Cardiac fibroblast (primary cell): ENCODE data around the gene EPB41L2.

ENCODE experiments used
- DNase-seq, 2 donors: peaks; one replicate each; pipeline versions ENCODE4 v3.0.0 to v3.0.0-alpha.2; 2010; ENCODE audit warnings: low read depth in 2 of 2
- H3K4me3 ChIP-seq, 2 donors: replicated peaks in 1 of 2; 1 replicate in 1 of 2; 2 replicates in 1 of 2; pipeline ENCODE4 v1.5.1; 2011; ENCODE audit warnings: low read depth in 2 of 2, low read length in 2 of 2, mild to moderate bottlenecking in 2 of 2, moderate library complexity in 1 of 2
- TF ChIP-seq, protein P1 (sequence below): IDR thresholded peaks from one replicate; pipeline ENCODE4 v1.5.1; 2011; ENCODE audit warnings: low read depth, mild to moderate bottlenecking, low read length, inconsistent platforms

Gene EPB41L2

DNA sequence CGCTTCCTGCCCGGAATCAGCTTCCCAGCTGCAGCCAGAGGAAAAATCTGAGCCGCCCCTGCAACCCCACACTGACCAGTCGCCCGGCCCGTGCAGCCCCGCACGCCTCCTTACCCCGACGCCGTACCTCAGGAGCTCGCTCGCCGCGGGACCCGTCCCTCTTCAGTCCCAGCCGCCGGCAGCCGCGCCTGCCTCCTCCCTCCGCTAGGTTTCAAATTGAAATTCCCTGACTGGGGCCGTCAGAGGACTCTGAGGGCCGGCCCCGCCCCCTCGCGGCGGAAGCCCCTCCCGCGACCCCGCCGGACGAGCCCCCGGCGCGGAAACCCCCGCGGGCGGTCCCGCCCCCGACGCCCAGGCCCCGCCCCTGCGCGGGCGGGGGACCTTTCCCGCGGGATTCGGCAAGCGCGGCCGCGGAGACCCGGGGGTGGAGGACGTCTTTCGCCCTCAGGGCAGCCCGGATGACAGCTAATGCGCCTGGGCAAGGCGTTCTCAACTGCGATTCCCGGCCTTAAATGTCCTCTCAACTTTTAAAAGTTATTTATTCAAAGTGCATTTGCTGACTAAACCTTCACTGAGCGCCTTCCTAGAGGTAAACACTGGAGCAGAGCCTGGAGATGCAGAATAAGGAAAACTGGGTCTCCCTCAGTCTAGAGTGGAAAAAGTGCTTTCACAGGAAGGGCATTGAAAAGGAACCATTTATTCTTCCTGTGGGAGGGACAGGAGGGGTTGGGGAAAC lies at the start of gene EPB41L2:
Gene EPB41L2, minus strand, starts transcription at position 218 of the 736 bp plus-strand sequence. CDS start 106,760 bp downstream, outside the sequence.
- TF ChIP-seq, protein P1, sequence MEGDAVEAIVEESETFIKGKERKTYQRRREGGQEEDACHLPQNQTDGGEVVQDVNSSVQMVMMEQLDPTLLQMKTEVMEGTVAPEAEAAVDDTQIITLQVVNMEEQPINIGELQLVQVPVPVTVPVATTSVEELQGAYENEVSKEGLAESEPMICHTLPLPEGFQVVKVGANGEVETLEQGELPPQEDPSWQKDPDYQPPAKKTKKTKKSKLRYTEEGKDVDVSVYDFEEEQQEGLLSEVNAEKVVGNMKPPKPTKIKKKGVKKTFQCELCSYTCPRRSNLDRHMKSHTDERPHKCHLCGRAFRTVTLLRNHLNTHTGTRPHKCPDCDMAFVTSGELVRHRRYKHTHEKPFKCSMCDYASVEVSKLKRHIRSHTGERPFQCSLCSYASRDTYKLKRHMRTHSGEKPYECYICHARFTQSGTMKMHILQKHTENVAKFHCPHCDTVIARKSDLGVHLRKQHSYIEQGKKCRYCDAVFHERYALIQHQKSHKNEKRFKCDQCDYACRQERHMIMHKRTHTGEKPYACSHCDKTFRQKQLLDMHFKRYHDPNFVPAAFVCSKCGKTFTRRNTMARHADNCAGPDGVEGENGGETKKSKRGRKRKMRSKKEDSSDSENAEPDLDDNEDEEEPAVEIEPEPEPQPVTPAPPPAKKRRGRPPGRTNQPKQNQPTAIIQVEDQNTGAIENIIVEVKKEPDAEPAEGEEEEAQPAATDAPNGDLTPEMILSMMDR, result peak; percentile 23
- peak within 1 kb of the TSS; percentile 85 for H3K4me3 ChIP-seq
- DNase-seq, result peak; percentile 89 to 94

DNA sequence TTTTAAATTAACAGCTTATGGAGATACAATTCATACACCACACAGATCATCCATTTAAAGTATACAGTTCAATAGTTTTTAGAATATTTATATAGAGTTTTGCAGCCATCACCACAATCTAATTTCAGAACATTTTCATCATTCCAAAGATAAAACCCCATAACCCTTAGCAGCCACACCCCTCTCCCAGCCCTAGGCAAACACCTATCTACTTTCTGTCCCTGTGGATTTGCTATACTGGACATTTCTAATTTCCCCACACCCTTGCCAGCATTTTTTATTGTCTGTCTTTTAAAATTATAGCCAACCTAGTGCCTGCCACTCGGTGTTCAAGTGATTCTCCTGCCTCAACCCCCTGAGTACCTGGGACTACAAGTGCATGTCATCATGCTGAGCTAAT lies 49.2 kb upstream of the EPB41L2 start:
- DNase-seq, result no peak
- no peak overlapping the region for H3K4me3 ChIP-seq
- TF ChIP-seq, protein P1, result no peak

DNA sequence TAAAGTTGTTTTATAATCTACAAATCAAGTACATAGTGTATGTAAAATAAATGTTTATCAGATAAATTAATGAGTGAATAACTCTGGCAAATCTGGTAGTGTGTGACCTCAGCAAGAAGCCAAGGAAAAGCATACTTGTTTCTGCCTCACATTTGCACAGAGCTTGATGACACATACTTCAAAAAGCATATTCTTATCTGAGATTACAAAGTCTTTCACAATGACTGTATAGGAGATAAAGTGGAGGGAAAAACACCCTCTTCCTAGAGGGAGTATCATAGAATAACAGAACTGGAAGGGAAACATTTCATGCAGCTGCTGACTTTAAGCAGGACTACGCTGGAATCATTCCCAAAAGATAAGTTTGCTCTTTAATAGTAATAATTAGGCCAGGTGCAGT lies 44.1 kb upstream of the EPB41L2 start:
- no peak overlapping the region for H3K4me3 ChIP-seq
- TF ChIP-seq, protein P1, result no peak
- peak; percentile 54 to 73 for DNase-seq

DNA sequence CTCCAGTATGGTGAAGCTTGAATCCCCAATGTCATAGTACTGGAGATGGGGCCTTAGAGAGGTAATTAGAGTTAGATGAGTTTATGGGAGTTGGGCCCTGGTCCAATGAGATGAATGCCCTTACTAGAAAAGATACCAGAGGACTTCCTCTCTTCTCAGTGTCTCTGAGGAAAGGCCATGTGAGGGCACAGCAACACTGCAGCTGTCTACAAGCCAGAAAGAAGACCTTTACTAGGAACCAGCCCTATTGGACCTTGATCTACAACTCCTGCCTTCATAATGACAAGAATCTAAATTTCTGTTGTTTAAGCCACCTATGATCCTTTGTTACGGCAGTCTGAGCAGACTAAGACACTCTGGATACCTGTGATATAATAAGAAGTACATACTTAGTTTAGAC lies 40.9 kb upstream of the EPB41L2 start:
- no peak for DNase-seq
- TF ChIP-seq, protein P1, result no peak
- no peak overlapping the region for H3K4me3 ChIP-seq

DNA sequence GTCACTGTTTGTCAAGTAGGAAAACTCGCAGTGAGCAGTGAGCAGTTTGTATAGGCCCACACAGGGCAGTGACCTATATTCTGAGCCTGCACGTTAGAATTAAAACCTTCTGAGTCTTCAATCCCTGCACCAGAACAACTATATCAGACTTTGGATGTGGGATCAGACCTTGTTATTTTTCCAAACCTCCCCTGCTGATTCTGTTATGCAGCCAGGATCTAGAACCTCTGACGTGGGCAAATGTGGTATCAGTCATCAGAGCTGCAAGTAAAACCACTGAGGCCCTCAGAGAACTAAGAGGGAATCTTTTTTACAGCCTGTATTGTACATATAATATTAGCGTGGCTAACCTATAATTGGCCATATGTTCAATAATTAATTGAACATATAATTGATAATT lies 40.3 kb upstream of the EPB41L2 start:
- TF ChIP-seq, protein P1, result no peak
- H3K4me3 ChIP-seq, result no peak overlapping the region
- DNase-seq, result no peak

DNA sequence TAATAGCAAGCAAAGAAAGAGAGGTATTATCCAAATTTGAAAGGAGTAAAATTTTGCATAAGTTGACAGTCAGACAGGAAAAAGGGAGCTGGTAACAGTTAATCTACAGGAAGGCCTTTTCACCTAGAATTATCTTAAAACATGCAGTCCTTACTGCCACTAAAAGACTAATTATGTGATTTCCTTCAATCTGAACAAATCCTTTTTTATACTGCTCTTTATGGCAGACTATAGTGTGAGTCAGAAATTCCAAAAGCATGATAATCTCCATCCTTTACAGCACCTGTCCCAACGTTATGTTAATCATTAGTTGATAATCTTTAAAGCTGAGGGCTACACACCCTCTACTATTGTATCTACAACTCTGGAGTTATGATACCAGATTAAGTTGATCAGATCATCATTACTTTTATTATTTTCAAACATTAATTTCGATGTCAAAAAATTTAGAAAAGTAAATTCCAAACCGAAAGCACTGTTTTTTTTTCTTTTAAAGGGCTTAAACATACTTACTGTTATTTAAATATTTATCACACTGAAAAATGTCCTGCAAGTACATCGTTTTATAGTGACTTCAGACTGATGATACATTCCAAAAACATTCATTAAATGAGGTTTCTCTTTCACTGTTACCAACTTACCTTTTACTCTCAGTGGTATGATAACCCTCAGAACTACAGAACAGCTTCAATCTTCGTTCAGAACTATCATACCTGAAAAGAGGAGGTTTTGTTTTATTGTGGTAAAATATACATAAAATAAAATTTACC lies 39.1 kb upstream of the EPB41L2 start:
- H3K4me3 ChIP-seq, result no peak overlapping the region
- TF ChIP-seq, protein P1, result no peak
- peak in 1 of 2 donors; percentile 47 for DNase-seq
